Measurements from ENCODE around the gene ZBTB3. TPM values are rescaled to one million over a fixed set of nuclear protein-coding genes. Genes with fewer than 3 reads are reported as not detected.
A peak's percentile ranks its signal among the peaks of the same experiment; 100 is the strongest.

The ZBTB3 gene
- total and polyA plus RNA-seq, 2 of the 13 experiments (the other 11 are each of a cell fraction or from before 2014, with no cell fraction given) = 3.4 to 5.2 TPM

DNA sequence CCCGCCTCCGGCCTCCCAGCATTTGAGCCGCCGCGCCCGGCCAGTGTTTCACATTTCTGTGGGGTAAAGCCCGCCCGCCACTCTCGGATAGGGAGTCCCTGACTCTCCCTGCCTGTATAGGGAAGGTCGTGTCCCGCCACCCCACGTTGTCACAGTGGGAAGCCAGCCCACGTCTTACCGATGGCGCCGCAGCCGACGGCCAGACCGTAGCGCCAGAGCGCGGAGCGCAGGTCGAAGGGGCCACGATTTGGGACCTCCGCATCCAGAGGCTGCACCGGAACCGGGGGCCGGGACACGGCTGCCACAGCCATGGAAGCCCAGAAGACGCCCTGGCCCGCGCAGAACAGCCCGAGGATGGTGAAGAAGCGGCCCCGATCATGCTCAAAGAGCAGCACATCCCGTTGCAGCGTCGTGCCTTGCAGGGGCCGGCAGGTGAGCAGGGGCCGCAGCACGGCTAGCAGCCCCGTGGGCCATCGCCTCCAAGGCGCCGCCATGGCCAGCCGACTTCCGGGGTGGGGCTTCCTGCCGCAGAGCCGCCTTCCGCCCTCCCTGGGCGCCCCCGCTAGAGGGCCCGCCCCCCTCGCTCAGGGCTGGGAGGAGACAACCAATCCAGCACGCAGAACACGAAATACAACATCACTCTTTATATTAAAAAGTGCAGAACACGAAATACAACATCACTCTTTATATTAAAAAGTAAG lies 37.7 kb upstream of the ZBTB3 start, which contains the start of gene TMEM223 (continued):
- TF ChIP-seq, protein P1, sequence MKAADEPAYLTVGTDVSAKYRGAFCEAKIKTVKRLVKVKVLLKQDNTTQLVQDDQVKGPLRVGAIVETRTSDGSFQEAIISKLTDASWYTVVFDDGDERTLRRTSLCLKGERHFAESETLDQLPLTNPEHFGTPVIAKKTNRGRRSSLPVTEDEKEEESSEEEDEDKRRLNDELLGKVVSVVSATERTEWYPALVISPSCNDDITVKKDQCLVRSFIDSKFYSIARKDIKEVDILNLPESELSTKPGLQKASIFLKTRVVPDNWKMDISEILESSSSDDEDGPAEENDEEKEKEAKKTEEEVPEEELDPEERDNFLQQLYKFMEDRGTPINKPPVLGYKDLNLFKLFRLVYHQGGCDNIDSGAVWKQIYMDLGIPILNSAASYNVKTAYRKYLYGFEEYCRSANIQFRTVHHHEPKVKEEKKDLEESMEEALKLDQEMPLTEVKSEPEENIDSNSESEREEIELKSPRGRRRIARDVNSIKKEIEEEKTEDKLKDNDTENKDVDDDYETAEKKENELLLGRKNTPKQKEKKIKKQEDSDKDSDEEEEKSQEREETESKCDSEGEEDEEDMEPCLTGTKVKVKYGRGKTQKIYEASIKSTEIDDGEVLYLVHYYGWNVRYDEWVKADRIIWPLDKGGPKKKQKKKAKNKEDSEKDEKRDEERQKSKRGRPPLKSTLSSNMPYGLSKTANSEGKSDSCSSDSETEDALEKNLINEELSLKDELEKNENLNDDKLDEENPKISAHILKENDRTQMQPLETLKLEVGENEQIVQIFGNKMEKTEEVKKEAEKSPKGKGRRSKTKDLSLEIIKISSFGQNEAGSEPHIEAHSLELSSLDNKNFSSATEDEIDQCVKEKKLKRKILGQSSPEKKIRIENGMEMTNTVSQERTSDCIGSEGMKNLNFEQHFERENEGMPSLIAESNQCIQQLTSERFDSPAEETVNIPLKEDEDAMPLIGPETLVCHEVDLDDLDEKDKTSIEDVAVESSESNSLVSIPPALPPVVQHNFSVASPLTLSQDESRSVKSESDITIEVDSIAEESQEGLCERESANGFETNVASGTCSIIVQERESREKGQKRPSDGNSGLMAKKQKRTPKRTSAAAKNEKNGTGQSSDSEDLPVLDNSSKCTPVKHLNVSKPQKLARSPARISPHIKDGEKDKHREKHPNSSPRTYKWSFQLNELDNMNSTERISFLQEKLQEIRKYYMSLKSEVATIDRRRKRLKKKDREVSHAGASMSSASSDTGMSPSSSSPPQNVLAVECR (CRISPR knock-in tag; IDR thresholded peaks at IDR 0.05; ENCODE audit: borderline replicate concordance) = peak; percentile 98
- TF ChIP-seq MIXL1 (CRISPR knock-in tag; IDR thresholded peaks at IDR 0.05) (no peak), MTA3 (CRISPR knock-in tag; IDR thresholded peaks at IDR 0.05) (no peak), JDP2 (CRISPR knock-in tag; IDR thresholded peaks at IDR 0.05; ENCODE audit: borderline replicate concordance) (no peak), ZSCAN22 (CRISPR knock-in tag; IDR thresholded peaks at IDR 0.05) (no peak), ZNF12 (CRISPR knock-in tag; IDR thresholded peaks at IDR 0.05) (no peak), ZNF75D (CRISPR knock-in tag; IDR thresholded peaks at IDR 0.05; ENCODE audit: borderline replicate concordance) (0 out of 2 replicates have a peak, but pooled peaks have one; percentile 42)
- TF ChIP-seq, protein P2, sequence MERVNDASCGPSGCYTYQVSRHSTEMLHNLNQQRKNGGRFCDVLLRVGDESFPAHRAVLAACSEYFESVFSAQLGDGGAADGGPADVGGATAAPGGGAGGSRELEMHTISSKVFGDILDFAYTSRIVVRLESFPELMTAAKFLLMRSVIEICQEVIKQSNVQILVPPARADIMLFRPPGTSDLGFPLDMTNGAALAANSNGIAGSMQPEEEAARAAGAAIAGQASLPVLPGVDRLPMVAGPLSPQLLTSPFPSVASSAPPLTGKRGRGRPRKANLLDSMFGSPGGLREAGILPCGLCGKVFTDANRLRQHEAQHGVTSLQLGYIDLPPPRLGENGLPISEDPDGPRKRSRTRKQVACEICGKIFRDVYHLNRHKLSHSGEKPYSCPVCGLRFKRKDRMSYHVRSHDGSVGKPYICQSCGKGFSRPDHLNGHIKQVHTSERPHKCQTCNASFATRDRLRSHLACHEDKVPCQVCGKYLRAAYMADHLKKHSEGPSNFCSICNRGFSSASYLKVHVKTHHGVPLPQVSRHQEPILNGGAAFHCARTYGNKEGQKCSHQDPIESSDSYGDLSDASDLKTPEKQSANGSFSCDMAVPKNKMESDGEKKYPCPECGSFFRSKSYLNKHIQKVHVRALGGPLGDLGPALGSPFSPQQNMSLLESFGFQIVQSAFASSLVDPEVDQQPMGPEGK (CRISPR knock-in tag; IDR thresholded peaks at IDR 0.05) = peak; percentile 96
- TF ChIP-seq, protein P3, sequence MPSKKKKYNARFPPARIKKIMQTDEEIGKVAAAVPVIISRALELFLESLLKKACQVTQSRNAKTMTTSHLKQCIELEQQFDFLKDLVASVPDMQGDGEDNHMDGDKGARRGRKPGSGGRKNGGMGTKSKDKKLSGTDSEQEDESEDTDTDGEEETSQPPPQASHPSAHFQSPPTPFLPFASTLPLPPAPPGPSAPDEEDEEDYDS (CRISPR knock-in tag; IDR thresholded peaks at IDR 0.05) = peak; percentile 65
- TF ChIP-seq, protein P4, sequence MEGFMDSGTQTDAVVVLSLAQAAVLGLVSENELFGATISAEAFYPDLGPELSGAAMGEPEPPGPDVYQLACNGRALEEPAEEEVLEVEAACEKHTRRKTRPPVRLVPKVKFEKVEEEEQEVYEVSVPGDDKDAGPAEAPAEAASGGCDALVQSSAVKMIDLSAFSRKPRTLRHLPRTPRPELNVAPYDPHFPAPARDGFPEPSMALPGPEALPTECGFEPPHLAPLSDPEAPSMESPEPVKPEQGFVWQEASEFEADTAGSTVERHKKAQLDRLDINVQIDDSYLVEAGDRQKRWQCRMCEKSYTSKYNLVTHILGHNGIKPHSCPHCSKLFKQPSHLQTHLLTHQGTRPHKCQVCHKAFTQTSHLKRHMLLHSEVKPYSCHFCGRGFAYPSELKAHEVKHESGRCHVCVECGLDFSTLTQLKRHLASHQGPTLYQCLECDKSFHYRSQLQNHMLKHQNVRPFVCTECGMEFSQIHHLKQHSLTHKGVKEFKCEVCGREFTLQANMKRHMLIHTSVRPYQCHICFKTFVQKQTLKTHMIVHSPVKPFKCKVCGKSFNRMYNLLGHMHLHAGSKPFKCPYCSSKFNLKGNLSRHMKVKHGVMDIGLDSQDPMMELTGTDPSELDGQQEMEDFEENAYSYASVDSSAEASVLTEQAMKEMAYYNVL (CRISPR knock-in tag; IDR thresholded peaks at IDR 0.05; ENCODE audit: borderline replicate concordance) = peak; percentile 57; the same call in 1 of the 2 replicates
- TF ChIP-seq, protein P5, sequence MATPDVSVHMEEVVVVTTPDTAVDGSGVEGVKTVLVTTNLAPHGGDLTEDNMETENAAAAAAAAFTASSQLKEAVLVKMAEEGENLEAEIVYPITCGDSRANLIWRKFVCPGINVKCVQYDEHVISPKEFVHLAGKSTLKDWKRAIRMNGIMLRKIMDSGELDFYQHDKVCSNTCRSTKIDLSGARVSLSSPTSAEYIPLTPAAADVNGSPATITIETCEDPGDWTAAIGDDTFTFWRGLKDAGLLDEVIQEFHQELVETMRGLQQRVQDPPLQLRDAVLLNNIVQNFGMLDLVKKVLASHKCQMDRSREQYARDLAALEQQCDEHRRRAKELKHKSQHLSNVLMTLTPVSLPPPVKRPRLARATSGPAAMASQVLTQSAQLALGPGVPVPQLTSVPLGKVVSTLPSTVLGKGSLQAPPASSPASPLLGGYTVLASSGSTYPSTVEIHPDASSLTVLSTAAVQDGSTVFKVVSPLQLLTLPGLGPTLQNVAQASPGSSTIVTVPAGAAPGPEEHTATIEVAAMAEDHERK (CRISPR knock-in tag; IDR thresholded peaks at IDR 0.05; ENCODE audit: low read depth) = no peak
- TF ChIP-seq, protein P6, sequence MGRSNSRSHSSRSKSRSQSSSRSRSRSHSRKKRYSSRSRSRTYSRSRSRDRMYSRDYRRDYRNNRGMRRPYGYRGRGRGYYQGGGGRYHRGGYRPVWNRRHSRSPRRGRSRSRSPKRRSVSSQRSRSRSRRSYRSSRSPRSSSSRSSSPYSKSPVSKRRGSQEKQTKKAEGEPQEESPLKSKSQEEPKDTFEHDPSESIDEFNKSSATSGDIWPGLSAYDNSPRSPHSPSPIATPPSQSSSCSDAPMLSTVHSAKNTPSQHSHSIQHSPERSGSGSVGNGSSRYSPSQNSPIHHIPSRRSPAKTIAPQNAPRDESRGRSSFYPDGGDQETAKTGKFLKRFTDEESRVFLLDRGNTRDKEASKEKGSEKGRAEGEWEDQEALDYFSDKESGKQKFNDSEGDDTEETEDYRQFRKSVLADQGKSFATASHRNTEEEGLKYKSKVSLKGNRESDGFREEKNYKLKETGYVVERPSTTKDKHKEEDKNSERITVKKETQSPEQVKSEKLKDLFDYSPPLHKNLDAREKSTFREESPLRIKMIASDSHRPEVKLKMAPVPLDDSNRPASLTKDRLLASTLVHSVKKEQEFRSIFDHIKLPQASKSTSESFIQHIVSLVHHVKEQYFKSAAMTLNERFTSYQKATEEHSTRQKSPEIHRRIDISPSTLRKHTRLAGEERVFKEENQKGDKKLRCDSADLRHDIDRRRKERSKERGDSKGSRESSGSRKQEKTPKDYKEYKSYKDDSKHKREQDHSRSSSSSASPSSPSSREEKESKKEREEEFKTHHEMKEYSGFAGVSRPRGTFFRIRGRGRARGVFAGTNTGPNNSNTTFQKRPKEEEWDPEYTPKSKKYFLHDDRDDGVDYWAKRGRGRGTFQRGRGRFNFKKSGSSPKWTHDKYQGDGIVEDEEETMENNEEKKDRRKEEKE (IDR thresholded peaks at IDR 0.05) = no peak
